GM15510 (cell line): Measurements from ENCODE around the gene COL2A1.

ENCODE experiments used
- POLR2A ChIP-seq: IDR thresholded peaks from 3 replicates; pipeline ENCODE4 v1.6.1; 2011; ENCODE audit warnings: borderline replicate concordance; ENCODE audit not compliant: insufficient read length; ENCODE audit errors: extremely low read depth

Gene COL2A1

GRCh38 chr12:47944685-47945340 lies 59.5 kb downstream of the COL2A1 start:
- TF ChIP-seq POLR2A, result no peak

GRCh38 chr12:47943623-47944340 lies 60.5 kb downstream of the COL2A1 start:
- no peak for TF ChIP-seq POLR2A

- TF ChIP-seq POLR2A, result no peak
Measured at GRCh38 chr12:47942614-47943225, 61.6 kb downstream of the COL2A1 start.

- no peak for TF ChIP-seq POLR2A
Measured at GRCh38 chr12:47941871-47942613, 62.2 kb downstream of the COL2A1 start.

GRCh38 chr12:47941475-47941780 lies 62.8 kb downstream of the COL2A1 start:
- TF ChIP-seq POLR2A, result no peak

- no peak for TF ChIP-seq POLR2A
Measured at GRCh38 chr12:47940773-47941474, 63.4 kb downstream of the COL2A1 start.

GRCh38 chr12:47939009-47939601 lies 65.2 kb downstream of the COL2A1 start:
- TF ChIP-seq POLR2A, result no peak

- TF ChIP-seq POLR2A, result no peak
Measured at GRCh38 chr12:47938594-47938993, 65.7 kb downstream of the COL2A1 start.

- TF ChIP-seq POLR2A, result no peak
Measured at GRCh38 chr12:47938093-47938492, 66.2 kb downstream of the COL2A1 start.

GRCh38 chr12:47935184-47935583 lies 69.1 kb downstream of the COL2A1 start:
- no peak for TF ChIP-seq POLR2A

GRCh38 chr12:47931187-47931586 lies 73.1 kb downstream of the COL2A1 start:
- TF ChIP-seq POLR2A, result no peak

GRCh38 chr12:47930634-47931033 lies 73.6 kb downstream of the COL2A1 start:
- TF ChIP-seq POLR2A, result no peak

GRCh38 chr12:47927346-47927745 lies 76.9 kb downstream of the COL2A1 start:
- TF ChIP-seq POLR2A, result no peak
